Stromal cell of bone marrow (primary cell): ENCODE data around the gene LSM12.

Source experiments
- DNase-seq: peaks from one replicate; pipeline ENCODE4 v3.0.0-alpha.2; 2012; ENCODE audit warnings: low read depth

Gene LSM12

DNA sequence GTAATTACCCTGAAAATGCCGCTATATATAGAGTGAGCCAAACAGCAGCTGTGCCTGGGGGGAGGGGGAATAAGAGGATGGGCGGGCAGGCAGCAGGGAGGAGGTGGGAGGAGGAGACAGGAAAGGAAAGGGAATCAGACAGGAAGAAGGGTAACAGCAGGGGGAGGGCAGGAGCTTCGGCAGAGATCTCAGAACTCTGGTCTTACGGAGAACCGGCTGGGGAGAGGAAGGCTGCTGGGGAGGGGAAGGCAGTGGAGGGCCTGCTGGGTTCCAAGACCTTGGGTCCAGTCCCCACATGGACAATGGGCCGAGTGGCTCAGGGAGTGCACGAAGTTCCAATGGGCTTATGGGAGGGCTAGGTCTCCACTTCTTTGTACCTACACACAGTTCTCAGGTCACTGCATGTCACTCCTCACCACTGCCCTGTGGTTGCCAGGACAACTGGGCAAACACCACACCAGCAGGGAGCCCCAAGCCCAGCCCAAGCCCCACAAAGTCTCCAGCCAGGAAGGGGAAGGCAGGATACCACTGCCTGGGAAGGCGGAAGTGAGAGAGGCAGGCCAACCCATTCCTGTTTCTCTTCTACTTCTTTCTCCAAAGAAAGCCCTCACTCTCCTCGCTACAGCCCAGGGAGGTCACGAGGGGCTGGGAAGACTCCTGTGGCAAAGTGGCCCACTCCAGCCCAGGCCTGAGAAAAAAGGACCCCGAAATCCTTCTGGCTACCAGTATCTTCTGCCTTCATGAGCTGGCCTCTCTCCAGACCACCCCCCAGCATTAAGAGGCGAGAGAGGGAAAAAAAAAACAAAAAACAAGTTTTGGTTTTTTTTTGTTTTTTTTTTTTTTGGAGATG is 29.4 kb upstream of the LSM12 start:
- peak; percentile 77 for DNase-seq

DNA sequence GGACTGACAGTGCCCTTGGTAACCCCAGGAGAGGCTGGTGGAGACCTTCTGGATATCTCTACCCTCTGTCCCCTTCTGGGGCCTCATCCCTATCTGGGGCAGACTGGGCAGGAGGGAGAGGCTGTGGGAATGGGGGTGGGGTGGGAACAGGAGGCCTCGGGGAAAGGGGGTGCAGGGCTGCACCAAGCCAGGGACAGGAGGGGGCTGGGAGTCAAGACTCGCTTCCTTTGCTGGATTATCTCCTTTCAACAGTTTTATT is 28.8 kb upstream of the LSM12 start:
- DNase-seq, result no peak

DNA sequence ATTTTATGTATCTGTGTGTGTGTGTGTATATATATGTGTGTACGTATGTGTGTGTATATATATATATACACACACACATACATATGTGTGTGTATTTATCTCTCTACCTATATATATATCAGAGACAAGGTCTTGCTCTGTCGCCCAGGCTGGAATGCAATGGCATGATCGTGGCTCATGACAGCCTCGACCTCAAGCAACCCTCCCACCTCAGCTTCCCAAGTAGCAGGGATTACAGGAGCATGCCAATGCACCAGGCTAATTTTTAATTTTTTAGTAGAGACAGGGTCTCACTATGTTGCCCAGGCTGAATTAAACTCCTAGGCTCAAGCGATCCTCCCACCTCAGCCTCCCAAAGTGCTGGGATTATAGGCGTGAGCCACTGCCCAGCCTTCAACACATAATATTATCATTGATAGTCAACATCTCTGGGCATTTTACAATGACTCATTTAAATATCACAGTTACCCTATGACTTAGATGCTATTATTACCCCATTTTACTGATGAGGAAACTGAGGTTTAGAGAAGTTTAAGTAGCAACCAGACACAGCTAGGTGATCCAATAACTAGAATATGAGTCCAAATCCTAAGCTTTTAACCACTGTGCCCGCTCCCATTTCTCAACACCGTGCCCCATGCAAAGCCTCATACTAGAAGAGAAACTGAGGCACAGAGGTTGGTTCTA is 28.4 kb upstream of the LSM12 start:
- DNase-seq, result no peak

DNA sequence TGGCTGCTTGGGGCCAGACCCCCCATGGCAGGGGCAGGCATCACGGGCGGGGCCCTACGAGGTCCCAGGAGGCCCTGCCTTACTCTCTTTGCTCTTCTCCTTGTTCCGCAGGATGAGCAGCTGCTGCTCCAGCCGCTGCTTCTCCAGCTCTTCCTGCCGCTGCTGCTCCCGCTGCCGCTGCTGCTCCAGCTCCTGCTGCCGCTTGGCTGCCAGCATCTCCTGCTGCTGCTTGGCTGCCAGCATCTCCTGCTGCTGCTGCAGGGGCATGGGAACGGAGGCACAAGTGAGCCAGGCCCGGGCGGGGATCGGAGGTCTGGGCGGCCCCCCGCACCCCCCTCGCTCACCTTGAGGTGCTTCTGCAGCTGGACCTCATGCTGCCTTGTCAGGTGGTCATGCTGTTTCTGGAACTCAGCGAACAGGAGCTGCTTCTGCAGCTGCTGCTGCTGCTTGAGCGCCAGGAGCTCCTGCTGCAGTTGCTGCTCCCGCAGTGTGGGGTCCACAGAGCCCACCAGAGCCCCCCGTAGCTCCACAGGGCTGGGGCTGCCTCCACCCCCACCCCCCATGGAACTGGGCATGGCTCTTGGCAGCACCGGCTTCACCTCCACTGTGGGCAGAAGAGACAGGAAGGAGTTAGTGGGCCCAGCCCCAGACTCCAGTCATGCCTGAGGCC is 26.9 kb upstream of the LSM12 start:
- DNase-seq, result no peak

DNA sequence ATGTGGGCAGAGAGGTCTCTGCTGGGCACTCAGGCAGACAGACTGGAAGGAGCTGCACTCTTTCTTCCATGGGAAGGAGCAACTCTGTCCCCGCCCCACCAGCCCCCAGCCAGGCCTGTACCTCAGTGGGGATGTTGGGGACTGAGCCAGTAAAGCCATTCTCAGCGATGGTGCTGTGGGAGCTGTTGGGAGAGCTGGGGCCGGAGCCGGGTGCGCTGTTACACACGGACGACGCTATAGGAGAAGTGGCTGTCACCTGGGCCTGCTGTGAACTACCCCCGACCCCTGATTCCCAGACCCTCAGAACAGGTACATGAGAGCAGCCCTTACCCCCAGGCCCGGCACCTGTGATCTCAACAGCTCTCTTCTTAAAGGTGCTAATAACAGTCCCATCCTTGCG is 25.6 kb upstream of the LSM12 start:
- no peak for DNase-seq

DNA sequence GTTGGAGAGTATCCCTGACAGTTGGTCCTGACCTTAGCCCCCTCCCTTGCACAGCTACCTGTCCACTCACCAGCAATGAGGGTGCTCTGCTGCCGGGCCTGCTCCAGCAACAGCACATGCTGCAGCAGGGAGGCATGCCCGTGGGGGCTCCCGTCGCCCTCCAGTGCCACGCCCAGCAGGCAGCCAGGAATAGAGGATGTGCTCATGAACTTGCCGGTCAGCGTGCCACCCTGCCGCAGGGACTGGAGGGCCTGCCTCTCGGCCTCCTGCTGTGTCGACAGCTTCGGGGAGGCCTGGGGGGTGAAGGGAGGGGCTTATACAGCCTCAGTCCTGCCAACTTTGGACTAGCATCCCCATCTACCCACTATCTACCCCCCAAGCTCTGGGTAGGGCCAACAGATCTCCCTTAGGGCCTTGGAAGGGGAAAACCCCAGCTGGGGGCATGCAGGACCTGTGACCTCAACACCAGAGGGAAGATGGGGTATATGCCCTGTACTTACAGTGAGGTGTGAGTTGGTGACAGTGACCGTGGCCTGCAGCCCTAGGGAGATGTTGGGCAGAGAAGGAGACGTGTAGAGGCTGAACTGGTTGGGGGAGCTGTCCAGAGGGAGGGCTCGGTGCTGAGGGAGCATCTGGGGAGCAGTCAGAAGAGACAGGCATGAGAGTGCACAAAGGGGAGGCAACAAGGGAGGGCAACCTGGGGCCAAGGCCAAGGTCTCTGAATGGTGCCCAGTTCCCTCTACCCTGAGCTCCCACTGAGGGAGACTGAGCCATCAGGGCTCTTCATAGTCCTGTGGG is 24.9 kb upstream of the LSM12 start:
- no peak for DNase-seq

DNA sequence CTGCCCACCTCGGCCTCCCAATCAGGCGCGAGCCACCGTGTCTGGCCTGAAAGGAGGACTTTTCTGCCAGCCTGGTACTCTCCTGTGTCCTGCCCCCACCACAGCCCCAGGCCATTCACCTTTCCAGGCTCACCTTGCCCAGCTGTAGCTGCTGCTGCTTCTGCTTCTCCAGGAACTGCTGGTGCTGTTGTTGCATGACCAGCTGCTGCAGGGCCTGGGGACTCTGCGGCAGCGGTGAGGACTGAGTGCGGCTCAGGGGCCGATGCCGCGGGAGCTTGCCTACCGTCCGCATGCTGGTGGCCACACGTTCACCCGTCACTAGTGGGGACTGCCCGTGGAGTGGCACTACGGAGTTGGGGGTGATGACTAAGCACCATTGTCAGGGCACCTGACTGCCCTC is 21.8 kb upstream of the LSM12 start:
- no peak for DNase-seq

DNA sequence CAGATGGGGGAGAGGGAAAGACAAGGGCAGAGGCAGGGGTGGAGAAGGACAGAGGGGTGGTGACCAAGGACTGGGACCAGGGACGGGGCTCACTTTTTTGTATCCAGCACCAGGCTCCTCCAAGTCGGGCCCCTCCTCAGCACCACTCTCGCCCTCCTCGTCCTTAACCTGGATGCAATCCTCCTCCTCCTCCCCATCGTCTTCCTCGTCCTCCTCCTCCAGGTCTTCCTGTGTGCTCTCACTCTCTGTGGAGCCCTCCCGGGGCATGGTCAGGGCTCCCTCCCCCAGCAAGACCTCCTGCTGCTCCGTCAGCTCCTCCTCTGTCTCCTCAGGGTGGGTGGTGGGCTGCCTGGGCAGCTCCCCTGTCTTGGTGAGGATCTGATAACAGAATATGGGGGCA is 20.8 kb upstream of the LSM12 start:
- no peak for DNase-seq

DNA sequence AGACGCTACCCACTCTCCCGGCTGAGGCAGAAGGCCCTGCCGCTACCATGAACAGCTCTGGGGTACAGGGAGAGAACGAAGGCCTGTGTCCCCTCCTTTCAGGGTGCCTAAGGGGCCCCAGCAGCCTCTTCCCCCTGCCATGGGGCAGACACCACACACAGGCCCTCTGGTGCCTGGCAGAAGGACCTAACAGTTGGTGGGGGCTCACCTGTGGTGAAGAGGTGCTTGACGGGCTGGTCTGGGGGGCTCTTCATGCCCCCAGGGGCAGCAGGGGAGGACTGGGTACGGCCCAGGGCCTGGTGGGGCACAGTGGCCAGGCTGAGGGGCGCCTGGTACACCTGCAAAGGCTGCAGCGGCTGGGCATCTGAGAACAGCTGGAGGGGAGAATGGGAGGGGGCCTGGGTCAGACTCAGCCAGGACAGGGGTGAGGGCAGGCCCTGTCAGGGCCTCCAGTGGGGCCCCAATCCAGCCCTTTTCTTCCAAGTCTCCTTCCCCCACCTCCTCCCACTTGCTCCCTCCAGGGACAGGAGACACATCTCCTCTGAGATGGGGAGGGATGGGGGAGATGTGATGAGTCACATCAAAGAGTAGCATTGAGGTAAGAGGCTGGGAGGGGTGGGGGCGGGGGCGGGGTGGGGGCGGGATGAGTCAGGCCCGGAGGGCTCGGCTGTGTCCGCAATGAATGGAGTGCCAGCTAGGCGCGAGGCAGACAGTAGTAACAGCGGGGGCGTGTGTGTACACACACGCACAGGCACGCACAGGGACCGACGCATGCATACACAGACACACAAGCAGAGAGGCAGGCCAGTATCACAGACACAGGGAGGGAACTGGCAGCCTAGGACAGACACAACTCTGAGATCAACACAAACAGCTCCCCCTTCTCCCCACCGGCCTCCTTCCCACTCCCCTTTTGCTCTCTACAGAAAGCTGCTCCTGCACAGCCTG is 20.2 kb upstream of the LSM12 start:
- DNase-seq, result peak; percentile 84

DNA sequence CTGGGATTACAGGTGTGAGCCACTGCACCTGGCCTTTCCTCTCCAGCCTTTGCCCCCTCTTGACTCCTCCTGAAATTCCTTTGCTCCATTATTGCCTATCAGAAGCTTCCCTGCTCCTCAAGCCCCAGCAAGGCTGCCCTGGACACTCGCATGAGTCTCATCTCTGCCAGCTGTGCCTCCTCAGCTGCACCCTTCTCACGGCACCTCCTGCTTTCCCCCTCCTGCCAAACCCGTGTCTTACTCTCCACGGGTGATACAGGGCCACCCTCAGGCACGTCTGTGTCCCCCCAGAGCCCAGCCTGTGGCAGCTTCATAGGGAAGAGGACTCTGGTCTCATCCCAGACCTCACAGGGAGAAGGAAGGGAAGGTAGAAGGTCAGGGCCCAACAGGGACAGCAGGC is 19.4 kb upstream of the LSM12 start:
- DNase-seq, result no peak

DNA sequence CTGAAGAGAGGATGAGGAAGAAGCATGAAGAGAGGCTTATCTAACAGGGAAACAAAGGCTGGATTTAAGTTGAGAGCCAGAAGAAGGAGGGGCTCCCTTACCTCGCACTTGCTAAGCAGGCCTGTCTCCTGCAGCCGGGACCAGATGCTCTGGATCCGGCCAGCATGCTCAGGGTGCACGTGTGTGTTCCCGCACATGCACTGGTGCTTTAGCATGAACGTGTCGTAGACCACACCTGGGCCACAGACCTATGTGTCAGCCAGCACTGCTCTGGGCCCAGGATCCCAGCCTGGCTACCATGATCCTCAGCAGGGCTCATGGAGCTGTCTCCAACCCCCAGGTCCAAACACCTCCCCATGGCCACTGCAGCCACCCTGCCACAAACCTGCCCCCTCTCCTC is 18.4 kb upstream of the LSM12 start:
- DNase-seq, result no peak

DNA sequence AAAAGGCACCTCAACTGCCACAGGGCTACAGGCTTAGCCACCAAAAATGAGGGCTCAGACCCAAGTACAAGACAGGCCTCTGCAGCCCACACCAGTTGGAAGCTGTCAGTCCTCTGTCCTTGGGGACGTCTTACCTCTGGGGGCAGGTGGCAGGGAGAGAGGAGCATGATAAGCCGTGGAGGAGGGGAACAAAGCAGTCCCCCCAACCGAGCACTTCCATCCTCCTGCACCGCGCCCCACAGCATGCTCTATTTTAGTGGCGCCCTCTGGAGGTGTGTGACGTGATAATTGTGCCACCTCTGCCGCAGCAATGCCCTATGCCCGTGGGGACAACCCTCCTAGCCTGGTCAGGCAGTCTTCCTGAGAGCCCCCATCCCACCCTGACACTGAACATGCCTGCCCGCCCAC is 17.7 kb upstream of the LSM12 start:
- no peak for DNase-seq

DNA sequence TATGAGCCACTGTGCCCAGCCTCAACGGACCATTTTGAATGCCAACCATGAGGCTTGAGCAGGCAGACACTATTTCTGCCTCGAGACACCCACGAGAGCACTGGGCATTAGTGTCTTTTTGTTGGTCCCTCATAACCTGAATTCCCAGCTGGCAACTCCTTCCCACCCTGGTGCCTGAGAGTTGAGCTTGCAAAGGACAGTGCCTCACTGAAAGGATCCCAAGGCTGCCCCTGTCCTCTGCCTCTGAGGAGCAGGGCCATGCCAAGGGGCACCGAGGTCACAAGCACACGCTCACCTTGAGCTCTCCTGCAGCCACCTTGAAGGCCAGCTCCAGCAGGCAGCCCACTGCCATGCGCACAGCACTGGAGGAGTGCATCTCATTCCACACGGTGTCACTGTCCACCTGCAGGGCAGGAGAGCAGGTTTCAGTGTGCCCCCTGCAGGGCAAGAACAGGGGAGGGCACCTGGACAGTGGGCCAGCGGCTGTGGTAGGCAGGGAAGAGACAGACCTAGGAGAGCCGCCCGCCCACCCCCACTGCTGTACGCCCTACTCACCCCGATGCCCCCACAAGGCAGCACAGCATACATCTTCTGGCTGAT is 16.9 kb upstream of the LSM12 start:
- no peak for DNase-seq

DNA sequence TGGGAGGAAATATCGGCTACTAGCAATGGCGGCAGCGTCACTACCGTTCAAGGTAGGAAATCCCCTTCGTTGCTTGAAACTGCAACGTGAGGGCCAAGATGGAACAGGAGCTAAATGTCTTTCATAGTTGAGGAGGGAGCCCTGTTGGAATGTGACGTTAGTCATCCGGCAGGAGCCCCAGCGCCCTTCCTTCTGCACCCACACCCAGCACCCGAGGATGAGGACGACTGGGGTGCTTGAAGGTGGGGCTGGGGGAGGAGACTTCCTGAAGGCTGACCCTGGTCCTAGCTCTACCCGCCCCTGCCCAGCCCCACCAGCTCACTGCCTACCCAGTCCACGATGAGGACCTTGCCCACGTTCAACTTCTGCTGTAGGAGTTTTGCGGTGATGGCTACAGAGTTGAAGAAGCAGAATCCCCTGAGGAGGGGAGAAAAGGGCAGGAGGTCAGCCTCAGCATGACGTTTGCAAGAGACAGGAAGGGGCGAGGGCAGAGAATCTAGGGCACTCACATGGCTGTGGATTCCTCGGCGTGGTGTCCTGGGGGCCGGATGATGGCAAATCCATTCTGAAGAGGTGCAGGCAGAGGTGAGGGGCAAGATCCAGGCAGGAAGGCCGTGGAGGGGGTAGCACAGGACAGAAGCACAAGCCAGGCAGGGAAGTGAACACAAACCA is 15.9 kb upstream of the LSM12 start:
- no peak for DNase-seq

DNA sequence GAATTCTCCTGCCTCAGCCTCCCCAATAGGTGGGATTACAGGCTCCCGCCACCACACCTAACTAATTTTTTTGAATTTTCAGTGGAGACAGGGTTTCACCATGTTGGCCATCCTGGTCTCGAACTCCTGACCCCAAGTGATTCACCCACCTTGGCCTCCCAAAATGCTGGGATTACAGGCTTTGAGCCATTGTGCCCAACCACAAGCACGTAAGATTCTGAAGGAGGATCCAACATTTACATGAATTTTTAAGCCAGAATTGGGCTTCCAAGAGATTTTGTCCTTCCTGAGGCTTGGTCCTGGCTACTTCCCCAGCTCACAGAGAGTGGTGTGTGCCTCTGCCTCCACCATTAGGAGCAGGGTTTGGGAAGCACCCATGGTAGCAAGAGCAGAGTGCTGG is 15.2 kb upstream of the LSM12 start:
- peak; percentile 33 for DNase-seq

DNA sequence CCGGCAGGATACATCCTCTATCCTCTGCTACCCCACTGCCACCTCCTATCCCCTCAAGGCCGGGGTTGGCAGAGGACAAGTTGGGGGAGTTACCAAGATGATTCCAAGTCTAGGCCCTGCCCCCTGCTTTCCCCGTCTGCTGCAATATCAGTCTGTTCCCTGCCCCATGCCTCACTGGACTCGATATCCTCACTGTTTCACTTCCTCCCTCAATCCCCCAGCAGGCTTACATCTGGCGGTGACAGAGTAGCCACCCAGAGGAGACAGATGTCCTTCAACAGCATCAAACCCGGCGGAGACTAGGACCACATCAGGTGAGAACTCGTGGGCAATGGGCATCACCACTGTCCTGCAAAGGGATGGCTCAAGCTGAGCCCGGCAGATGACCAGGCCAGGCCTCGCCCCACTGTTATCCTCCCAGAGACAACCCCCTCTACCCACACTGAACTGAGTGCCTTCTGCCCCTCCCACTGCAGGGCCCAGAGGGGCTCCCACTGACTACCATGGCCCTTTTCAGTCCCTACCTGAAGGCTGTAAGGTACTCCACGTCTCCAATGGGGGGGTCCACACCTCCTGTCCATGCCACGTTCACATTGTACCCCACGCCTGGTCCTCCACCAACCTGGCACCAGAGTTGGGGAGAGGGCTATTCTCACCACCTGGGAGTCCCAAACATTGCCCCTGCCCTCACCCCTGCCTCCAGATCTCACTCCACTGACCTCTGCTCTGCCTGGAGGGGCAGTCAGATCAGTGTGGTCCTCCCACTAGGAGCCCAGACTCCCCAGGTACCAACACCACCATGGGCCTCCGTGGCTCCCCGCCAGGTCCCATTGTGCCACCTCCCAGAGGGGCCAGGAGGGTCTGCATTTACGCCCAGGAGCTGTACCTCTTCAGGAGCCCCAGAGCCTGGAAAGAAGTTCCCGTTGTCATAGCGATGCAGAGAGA is 13.7 kb upstream of the LSM12 start:
- no peak for DNase-seq

DNA sequence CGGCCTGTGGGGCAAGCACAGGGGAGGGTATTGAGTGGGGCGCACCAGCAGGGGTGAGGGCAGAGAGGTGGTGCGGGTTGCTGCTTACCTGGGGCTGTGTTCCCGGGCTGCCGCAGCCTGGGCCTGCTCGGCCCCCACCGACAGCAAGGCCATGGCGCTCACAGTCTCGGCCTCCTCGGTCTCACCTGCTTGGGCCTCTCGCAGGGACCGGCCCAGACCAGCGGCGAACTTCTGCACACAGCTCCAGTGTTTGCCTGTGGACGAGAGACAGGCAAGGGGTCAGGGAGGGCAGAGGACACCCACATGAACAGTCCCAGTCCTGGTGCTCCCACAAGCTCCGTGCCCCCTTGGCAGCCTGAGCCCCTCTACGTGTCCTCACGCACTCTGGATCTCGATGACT is 11.9 kb upstream of the LSM12 start:
- no peak for DNase-seq

DNA sequence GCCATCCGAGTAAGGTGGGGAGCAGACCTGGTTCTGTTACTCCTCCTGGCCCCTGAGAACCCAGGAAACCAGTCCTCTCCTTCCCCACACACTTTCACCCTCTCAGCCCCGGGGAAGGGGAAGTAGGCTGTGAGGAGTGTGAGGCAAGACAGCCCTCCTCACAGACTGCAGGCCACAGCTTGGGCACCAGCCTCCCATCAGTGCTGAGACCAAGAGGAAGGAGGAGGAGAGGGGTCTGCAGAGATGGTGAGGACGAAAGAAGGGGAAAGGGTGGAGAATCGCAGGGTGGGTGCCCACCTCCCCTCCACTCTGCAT is 11.1 kb upstream of the LSM12 start:
- DNase-seq, result no peak
